Left forelimb (tissue), 1 donor: ENCODE results near the gene SYNPR.
"Not testable (repeated sequence)": the region's sequence is repeated elsewhere in the genome, so short reads cannot be mapped to it uniquely, and the experiment has no call there.

Source experiments
- DNase-seq: peaks from one replicate; pipeline ENCODE4 v3.0.0-alpha.2; 2018; ENCODE audit warnings: low spot score

SYNPR gene

GRCh38 chr3:63278171-63279004, at the start of gene SYNPR:
TSS of gene SYNPR (plus strand) at chr3:63278308.
- no peak for DNase-seq

- no peak for DNase-seq
Observed at GRCh38 chr3:63228677-63229076, 49.4 kb upstream of the SYNPR start.

- DNase-seq: no peak
Observed at GRCh38 chr3:63230146-63230545, 48.0 kb upstream of the SYNPR start.

GRCh38 chr3:63231643-63232042, 46.5 kb upstream of the SYNPR start:
- no peak for DNase-seq

- no peak for DNase-seq
Observed at GRCh38 chr3:63232764-63233396, 45.2 kb upstream of the SYNPR start.

- DNase-seq: no peak
Observed at GRCh38 chr3:63240381-63240902, 37.7 kb upstream of the SYNPR start.

- no peak for DNase-seq
Observed at GRCh38 chr3:63242124-63242523, 36.0 kb upstream of the SYNPR start.

GRCh38 chr3:63244486-63244885, 33.6 kb upstream of the SYNPR start:
- no peak for DNase-seq

- DNase-seq: no peak
Observed at GRCh38 chr3:63245726-63246241, 32.3 kb upstream of the SYNPR start.

GRCh38 chr3:63248015-63248414, 30.1 kb upstream of the SYNPR start:
- no peak for DNase-seq

GRCh38 chr3:63251499-63251898, 26.6 kb upstream of the SYNPR start:
- no peak for DNase-seq

GRCh38 chr3:63255819-63256218, 22.3 kb upstream of the SYNPR start:
- not testable (repeated sequence) for DNase-seq

- DNase-seq: no peak
Observed at GRCh38 chr3:63264716-63265115, 13.4 kb upstream of the SYNPR start.

GRCh38 chr3:63274359-63274758, 3.7 kb upstream of the SYNPR start:
- no peak for DNase-seq

GRCh38 chr3:63279005-63279841, 1.1 kb downstream of the SYNPR start:
- no peak for DNase-seq

GRCh38 chr3:63287610-63288009, 9.5 kb downstream of the SYNPR start:
- no peak for DNase-seq

GRCh38 chr3:63290686-63291085, 12.6 kb downstream of the SYNPR start:
- no peak for DNase-seq

- DNase-seq: no peak
Observed at GRCh38 chr3:63294332-63294731, 16.2 kb downstream of the SYNPR start.

GRCh38 chr3:63295356-63295755, 17.2 kb downstream of the SYNPR start:
- no peak for DNase-seq

GRCh38 chr3:63295806-63296205, 17.7 kb downstream of the SYNPR start:
- no peak for DNase-seq

GRCh38 chr3:63296249-63296648, 18.1 kb downstream of the SYNPR start:
- DNase-seq: no peak

GRCh38 chr3:63303238-63303637, 25.1 kb downstream of the SYNPR start:
- no peak for DNase-seq
